H9 (cell line): ENCODE measurements around the gene HOXA7. TPM values are rescaled to one million over a fixed set of nuclear protein-coding genes. Genes with fewer than 3 reads are reported as not detected.

ENCODE experiments used
- DNase-seq: peaks from one replicate; pipeline ENCODE4 v3.0.0-alpha.2; 2017
- H2AFZ ChIP-seq: one replicate; pipeline ENCODE4 v1.6.1; 2013; ENCODE audit warnings: mild to moderate bottlenecking, low read length, control low read depth, moderate library complexity
- H2AK5ac ChIP-seq: 2 replicates; pipeline ENCODE4 v1.6.1; 2013; ENCODE audit warnings: low read length, control low read depth, mixed read lengths; ENCODE audit not compliant: insufficient read length
- H2BK120ac ChIP-seq: one replicate; pipeline ENCODE4 v1.6.1; 2013; ENCODE audit warnings: low read depth, mild to moderate bottlenecking, low read length, control low read depth, inconsistent platforms; ENCODE audit not compliant: poor library complexity, severe bottlenecking
- H2BK12ac ChIP-seq: 2 replicates; pipeline ENCODE4 v1.6.1; 2013; ENCODE audit warnings: low read length, control low read depth, mixed read lengths, low read depth; ENCODE audit not compliant: insufficient read length
- H2BK15ac ChIP-seq: 2 replicates; pipeline ENCODE4 v1.6.1; 2013; ENCODE audit warnings: low read depth, low read length, control low read depth
- H2BK20ac ChIP-seq: one replicate; pipeline ENCODE4 v1.6.1; 2013; ENCODE audit warnings: low read depth, mild to moderate bottlenecking, low read length, control low read depth, inconsistent platforms; ENCODE audit not compliant: poor library complexity, severe bottlenecking
- H2BK5ac ChIP-seq: 2 replicates; pipeline ENCODE4 v1.6.1; 2013; ENCODE audit warnings: low read length, control low read depth, mixed read lengths; ENCODE audit not compliant: insufficient read length
- H3K14ac ChIP-seq: 2 replicates; pipeline ENCODE4 v1.6.1; 2013; ENCODE audit warnings: low read length, control low read depth; ENCODE audit not compliant: insufficient read depth
- H3K18ac ChIP-seq: 2 replicates; pipeline ENCODE4 v1.6.1; 2013; ENCODE audit warnings: low read depth, mild to moderate bottlenecking, mixed read lengths, low read length, control low read depth; ENCODE audit not compliant: insufficient read length
- H3K23ac ChIP-seq: 2 replicates; pipeline ENCODE4 v1.6.1; 2013; ENCODE audit warnings: low read length, control low read depth, mixed read lengths, low read depth; ENCODE audit not compliant: insufficient read length
- H3K23me2 ChIP-seq: 2 replicates; pipeline ENCODE4 v1.6.1; 2013; ENCODE audit warnings: low read depth, mild to moderate bottlenecking, mixed read lengths, low read length, control low read depth; ENCODE audit not compliant: insufficient read length, poor library complexity, severe bottlenecking
- H3K27ac ChIP-seq: 2 replicates; pipeline ENCODE4 v1.5.1; 2013; ENCODE audit warnings: low read length, control low read depth, mixed read lengths, low read depth; ENCODE audit not compliant: insufficient read length
- H3K27me3 ChIP-seq: 2 replicates; pipeline ENCODE4 v1.6.1; 2013; ENCODE audit warnings: low read length, control low read depth, inconsistent platforms; ENCODE audit not compliant: insufficient read depth
- H3K4ac ChIP-seq: 2 replicates; pipeline ENCODE4 v1.6.1; 2013; ENCODE audit warnings: low read depth, mild to moderate bottlenecking, control low read depth, inconsistent platforms, low read length, moderate library complexity
- H3K4me1 ChIP-seq: 2 replicates; pipeline ENCODE4 v1.6.1; 2013; ENCODE audit warnings: low read length, control low read depth, inconsistent platforms; ENCODE audit not compliant: insufficient read depth
- H3K4me2 ChIP-seq: 2 replicates; pipeline ENCODE4 v1.6.1; 2013; ENCODE audit warnings: low read length, control low read depth, mixed read lengths; ENCODE audit not compliant: insufficient read length, insufficient read depth
- H3K56ac ChIP-seq: 2 replicates; pipeline ENCODE4 v1.6.1; 2013; ENCODE audit warnings: low read depth, mild to moderate bottlenecking, mixed read lengths, low read length, control low read depth; ENCODE audit not compliant: insufficient read length
- H3K79me1 ChIP-seq: 2 replicates; pipeline ENCODE4 v1.6.1; 2013; ENCODE audit warnings: low read depth, mild to moderate bottlenecking, moderate library complexity, low read length, control low read depth, inconsistent platforms; ENCODE audit not compliant: insufficient read depth, poor library complexity, severe bottlenecking
- H3K79me2 ChIP-seq: 2 replicates; pipeline ENCODE4 v1.6.1; 2013; ENCODE audit warnings: low read length, control low read depth, inconsistent platforms; ENCODE audit not compliant: insufficient read depth
- H3K9ac ChIP-seq: 2 replicates; pipeline ENCODE4 v1.6.1; 2013; ENCODE audit warnings: low read length, control low read depth, mixed read lengths; ENCODE audit not compliant: insufficient read length; ENCODE audit errors: extremely low read depth
- H3K9me3 ChIP-seq: one replicate; pipeline ENCODE4 v1.6.1; 2013; ENCODE audit warnings: low read depth, low read length, inconsistent platforms; ENCODE audit not compliant: control insufficient read depth
- H3T11ph ChIP-seq: one replicate; pipeline ENCODE4 v1.6.1; 2013; ENCODE audit warnings: mild to moderate bottlenecking, low read length, control low read depth, inconsistent platforms
- H4K20me1 ChIP-seq: one replicate; pipeline ENCODE4 v1.6.1; 2013; ENCODE audit not compliant: control insufficient read depth, insufficient read length, insufficient read depth
- H4K5ac ChIP-seq: 2 replicates; pipeline ENCODE4 v1.6.1; 2013; ENCODE audit warnings: low read depth, mild to moderate bottlenecking, mixed read lengths, low read length, control low read depth; ENCODE audit not compliant: insufficient read length
- H4K8ac ChIP-seq: replicated peaks from 2 replicates; pipeline ENCODE4 v1.6.1; 2013; ENCODE audit warnings: low read length, control low read depth, mixed read lengths, low read depth; ENCODE audit not compliant: insufficient read length
- H4K91ac ChIP-seq: 2 replicates; pipeline ENCODE4 v1.6.1; 2013; ENCODE audit warnings: low read depth, mild to moderate bottlenecking, moderate library complexity, mixed read lengths, low read length, control low read depth; ENCODE audit not compliant: insufficient read length
- H3K27ac Mint-ChIP-seq, 3 experiments: 2 replicates in 2 of 3; 3 replicates in 1 of 3; pipeline ENCODE4 v1.8.0; 2020 to 2021; ENCODE audit warnings: mixed read lengths in 3 of 3, mild to moderate bottlenecking in 1 of 3, moderate library complexity in 1 of 3
- H3K27me3 Mint-ChIP-seq: 2 replicates; pipeline ENCODE4 v1.8.0; 2021; ENCODE audit warnings: low read depth, mild to moderate bottlenecking, moderate library complexity, mixed read lengths
- H3K36me3 Mint-ChIP-seq, 3 experiments: 2 replicates in 2 of 3; 3 replicates in 1 of 3; pipeline ENCODE4 v1.8.0; 2020 to 2021; ENCODE audit warnings: low read depth in 3 of 3, mixed read lengths in 3 of 3; ENCODE audit not compliant: insufficient read depth in 1 of 3
- H3K4me1 Mint-ChIP-seq, 2 experiments: 2 replicates each; pipeline ENCODE4 v1.8.0; 2020; ENCODE audit warnings: mixed read lengths in 2 of 2
- H3K4me3 Mint-ChIP-seq, 2 experiments: 2 replicates in 1 of 2; 3 replicates in 1 of 2; pipeline ENCODE4 v1.8.0; 2020 to 2021; ENCODE audit warnings: mild to moderate bottlenecking in 2 of 2, mixed read lengths in 2 of 2, moderate library complexity in 1 of 2
- H3K9me3 Mint-ChIP-seq, 2 experiments: 2 replicates in 1 of 2; 3 replicates in 1 of 2; pipeline ENCODE4 v1.8.0; 2020; ENCODE audit warnings: mild to moderate bottlenecking in 2 of 2, mixed read lengths in 2 of 2, moderate library complexity in 1 of 2
- CTCF ChIP-seq: fragments of 200-600 bp; sonication (generic); conservative IDR thresholded peaks from 3 replicates; pipeline ENCODE4 v1.8.0; 2021; ENCODE audit warnings: antibody characterized with exemption, mild to moderate bottlenecking
- WGBS: extraction: QIAGEN DNeasy Blood & Tissue Kit; methylation state at CpG from one replicate; pipeline ENCODE4 v1.1.7; 2013; ENCODE audit warnings: missing lambda C conversion rate, low lambda C conversion rate, mixed read lengths; ENCODE audit not compliant: insufficient read length; ENCODE audit errors: extremely low coverage; 5-methylcytosine and 5-hydroxymethylcytosine counted together
- total RNA-seq: library from RNA; stranded (reverse); gene quantifications from 2 replicates; pipeline ENCODE4 v1.2.1, GENCODE V29; 2021

Gene HOXA7
- total RNA-seq, 1 experiment from 2014 or later = not detected

- Histone ChIP-seq H3T11ph (no peak overlapping the region), H3K79me1 (no peaks in the 10 kb centered on the region), H2BK15ac (no peak overlapping the region; the same call in 1 of the 2 replicates), H3K79me2 (no peaks in the 10 kb centered on the region), H4K8ac (no peak overlapping the region), H3K56ac (no peak overlapping the region), H2BK120ac (no peak overlapping the region), H4K91ac (no peak overlapping the region), H2BK12ac (no peak overlapping the region), H2BK20ac (no peak overlapping the region), H3K18ac (no peak overlapping the region), H3K9me3 (no peaks in the 10 kb centered on the region), H3K23me2 (peaks cover 14% of the 10 kb centered on the region), H3K23ac (no peak overlapping the region), H4K5ac (no peak overlapping the region), H3K4me1 (no peaks in the 10 kb centered on the region), H3K27me3 (peaks cover 94% of the 10 kb centered on the region), H3K9ac (no peak overlapping the region), H2BK5ac (no peak overlapping the region), H4K20me1 (no peaks in the 10 kb centered on the region), H2AFZ (no peak overlapping the region), H2AK5ac (no peak overlapping the region), H3K27ac (no peak overlapping the region), H3K14ac (no peak overlapping the region), H3K4ac (no peak overlapping the region), H3K4me2 (no peak overlapping the region)
- WGBS = no CpG with 5 or more reads among the region's 5 CpGs
- no peak for TF ChIP-seq CTCF
- H3K27ac Mint-ChIP-seq = no peak overlapping the region
- no peaks in the 10 kb centered on the region; a peak in 3 of 7 replicates for H3K36me3 Mint-ChIP-seq
- no peak overlapping the region for H3K4me3 Mint-ChIP-seq
- peaks cover 21 to 25% of the 10 kb centered on the region in 2 experiments for H3K9me3 Mint-ChIP-seq
- peaks cover 100% of the 10 kb centered on the region for H3K27me3 Mint-ChIP-seq
- no peak for DNase-seq
- H3K4me1 Mint-ChIP-seq = peaks cover 15 to 34% of the 10 kb centered on the region in 2 experiments
These were observed 9.8 kb downstream of the HOXA7 start for GRCh38 chr7:27146491-27147198.
